ENCODE measurements around the gene GRWD1. TPM values are rescaled to one million over a fixed set of nuclear protein-coding genes. Genes with fewer than 3 reads are reported as not detected.
A peak's percentile ranks its signal among the peaks of the same experiment; 100 is the strongest.

Gene GRWD1
- total and polyA plus RNA-seq, 4 donors = 8.9 to 38.1 (median 21.9) TPM

DNA sequence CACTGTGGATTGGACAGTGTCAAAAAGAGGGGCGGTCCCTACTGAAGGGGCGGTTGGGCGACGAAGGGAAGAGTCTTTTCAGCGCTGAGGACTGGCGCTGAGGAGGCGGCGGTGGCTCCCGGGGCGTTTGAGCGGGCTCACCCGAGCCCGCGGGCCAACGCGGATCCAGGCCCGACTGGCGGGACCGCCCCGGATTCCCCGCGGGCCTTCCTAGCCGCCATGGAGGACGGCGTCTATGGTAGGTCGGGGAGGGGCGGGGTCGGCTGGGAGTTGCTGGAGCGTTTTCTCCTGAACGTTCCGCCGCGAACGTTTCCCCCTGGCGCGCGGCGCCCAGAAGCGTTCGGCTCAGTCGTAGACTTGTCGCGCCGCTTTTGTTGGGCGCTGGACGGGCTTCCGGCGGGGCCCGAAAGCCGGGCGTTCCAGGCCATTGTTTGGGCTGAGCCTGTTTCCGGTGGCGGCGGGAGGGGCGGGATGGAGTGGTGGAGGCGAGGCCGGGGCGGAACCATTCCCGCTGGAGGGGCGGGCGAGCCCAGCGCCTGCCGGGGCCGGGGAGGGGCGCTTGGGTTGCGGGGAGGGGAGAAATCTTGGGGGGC lies 23.6 kb downstream of the GRWD1 start, which contains the start of gene CYTH2:
Gene CYTH2, plus strand, starts transcription at position 81 of the 593 bp plus-strand sequence. Its CDS starts 139 bp downstream, at position 220.
- Histone ChIP-seq H3K4me1 (ENCODE audit: control insufficient read depth in 5 of 5, insufficient read depth in 5 of 5, low read length in 5 of 5) (peaks cover 0 to 16% (median 6%) of the 10 kb centered on the region in 5 donors), H3K27ac (ENCODE audit: low read depth in 1 of 2, low read length in 1 of 2) (peak within 1 kb of the TSS; percentile 93 to 98), H3K9ac (ENCODE audit: insufficient read depth in 1 of 2, low read length in 2 of 2) (peak within 1 kb of the TSS; percentile 53 to 69), H3K36me3 (ENCODE audit: control insufficient read depth in 4 of 4, insufficient read depth in 4 of 4, low read length in 4 of 4) (peaks cover 18 to 39% (median 38%) of the 10 kb centered on the region in 4 donors), H3K4me3 (peak within 1 kb of the TSS; percentile 72), H3K9me3 (ENCODE audit: control insufficient read depth in 4 of 4, insufficient read depth in 3 of 4, low read length in 3 of 4) (no peaks in the 10 kb centered on the region), H3K27me3 (ENCODE audit: control insufficient read depth in 3 of 3, insufficient read depth in 3 of 3, low read length in 2 of 3) (no peaks in the 10 kb centered on the region)
- TF ChIP-seq CTCF (IDR thresholded peaks at IDR 0.05; ENCODE audit: control extremely low read depth, extremely low read depth) = no peak
- 0 to 1% methylated on average over 51 to 65 of the region's 66 CpGs for WGBS, 2 donors
- DNase-seq (peak; percentile 84 to 88 (median 86)), ATAC-seq (ENCODE audit: insufficient read depth, low FRiP score) (peak; percentile 63)

DNA sequence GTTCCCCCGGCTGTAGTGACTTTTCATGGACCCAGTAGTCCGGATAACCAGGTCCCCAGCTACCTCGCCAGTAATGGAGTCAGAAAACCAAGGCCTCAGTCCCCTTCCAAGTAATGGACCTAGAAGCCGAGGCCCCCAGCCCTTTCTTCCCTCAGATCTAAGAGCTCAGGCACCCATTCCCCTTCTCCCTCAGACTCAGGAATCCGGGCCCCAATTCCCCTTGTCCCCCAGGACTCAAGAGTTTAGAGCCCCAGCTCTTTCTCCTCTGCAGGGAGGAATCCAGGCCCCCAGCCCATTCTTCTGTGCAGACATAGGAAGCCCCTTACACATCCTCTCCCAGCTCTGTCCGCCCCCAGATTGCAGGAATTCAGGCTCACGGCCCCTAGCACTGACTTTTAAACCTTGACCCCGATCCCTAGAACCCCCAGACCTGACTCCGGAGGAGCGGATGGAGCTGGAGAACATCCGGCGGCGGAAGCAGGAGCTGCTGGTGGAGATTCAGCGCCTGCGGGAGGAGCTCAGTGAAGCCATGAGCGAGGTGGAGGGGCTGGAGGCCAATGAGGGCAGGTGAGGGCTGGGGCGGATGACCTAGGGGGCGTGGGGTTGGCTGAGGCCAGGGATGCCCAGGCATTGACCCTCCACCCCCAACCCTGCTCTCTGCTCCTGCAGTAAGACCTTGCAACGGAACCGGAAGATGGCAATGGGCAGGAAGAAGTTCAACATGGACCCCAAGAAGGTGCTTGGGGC lies 24.3 kb downstream of the GRWD1 start:
- Histone ChIP-seq H3K27me3 (ENCODE audit: control insufficient read depth in 3 of 3, insufficient read depth in 3 of 3, low read length in 2 of 3) (no peaks in the 10 kb centered on the region), H3K4me1 (ENCODE audit: control insufficient read depth in 5 of 5, insufficient read depth in 5 of 5, low read length in 5 of 5) (peaks cover 0 to 16% (median 6%) of the 10 kb centered on the region in 5 donors), H3K27ac (ENCODE audit: low read depth in 1 of 2, low read length in 1 of 2) (peak overlapping the region; percentile 30 to 58), H3K9me3 (ENCODE audit: control insufficient read depth in 4 of 4, insufficient read depth in 3 of 4, low read length in 3 of 4) (no peaks in the 10 kb centered on the region), H3K9ac (ENCODE audit: insufficient read depth in 1 of 2, low read length in 2 of 2) (peak overlapping the region; percentile 32 to 53), H3K36me3 (ENCODE audit: control insufficient read depth in 4 of 4, insufficient read depth in 4 of 4, low read length in 4 of 4) (peaks cover 22 to 46% (median 44%) of the 10 kb centered on the region in 4 donors), H3K4me3 (peak overlapping the region; percentile 41)
- no peak for TF ChIP-seq CTCF (IDR thresholded peaks at IDR 0.05; ENCODE audit: control extremely low read depth, extremely low read depth)
- no peak for ATAC-seq (ENCODE audit: insufficient read depth, low FRiP score)
- no peak for DNase-seq
- 43 to 60% methylated on average over 20 of the region's 20 CpGs for WGBS, 2 donors

GRCh38 chr19:48470856-48471255 lies 25.1 kb downstream of the GRWD1 start:
- Histone ChIP-seq H3K4me1 (ENCODE audit: control insufficient read depth in 5 of 5, insufficient read depth in 5 of 5, low read length in 5 of 5) (peaks cover 0 to 16% (median 6%) of the 10 kb centered on the region in 5 donors), H3K27me3 (ENCODE audit: control insufficient read depth in 3 of 3, insufficient read depth in 3 of 3, low read length in 2 of 3) (no peaks in the 10 kb centered on the region), H3K9me3 (ENCODE audit: control insufficient read depth in 4 of 4, insufficient read depth in 3 of 4, low read length in 3 of 4) (no peaks in the 10 kb centered on the region), H3K4me3 (no peak overlapping the region), H3K27ac (ENCODE audit: low read depth in 1 of 2, low read length in 1 of 2) (no peak overlapping the region), H3K36me3 (ENCODE audit: control insufficient read depth in 4 of 4, insufficient read depth in 4 of 4, low read length in 4 of 4) (peaks cover 24 to 53% (median 51%) of the 10 kb centered on the region in 4 donors), H3K9ac (ENCODE audit: insufficient read depth in 1 of 2, low read length in 2 of 2) (no peak overlapping the region)
- DNase-seq (no peak), ATAC-seq (ENCODE audit: insufficient read depth, low FRiP score) (no peak)
- no peak for TF ChIP-seq CTCF (IDR thresholded peaks at IDR 0.05; ENCODE audit: control extremely low read depth, extremely low read depth)
- WGBS, 2 donors = 91 to 95% methylated on average over 10 of the region's 10 CpGs

Measured in lung (tissue), 12 donors.